Activated T-cell treated with anti-CD3 and anti-CD28 coated beads, Interleukin-2, amount 50 U/mL, for 24 hours (primary cell): Measurements from ENCODE around the gene TNFRSF8.
A peak's percentile ranks its signal among the peaks of the same experiment; 100 is the strongest.
"Not testable (repeated sequence)": the region's sequence is repeated elsewhere in the genome, so short reads cannot be mapped to it uniquely, and the experiment has no call there.

ENCODE experiments used
- DNase-seq: peaks from one replicate; pipeline ENCODE4 v3.0.0-alpha.2; 2020
- H3K27ac Mint-ChIP-seq: 2 replicates; pipeline ENCODE4 v1.8.0; 2020; ENCODE audit warnings: mild to moderate bottlenecking, mixed read lengths
- H3K27me3 Mint-ChIP-seq: 2 replicates; pipeline ENCODE4 v1.8.0; 2020; ENCODE audit warnings: mixed read lengths
- H3K36me3 Mint-ChIP-seq: 2 replicates; pipeline ENCODE4 v1.8.0; 2020; ENCODE audit warnings: low read depth, mixed read lengths
- H3K4me1 Mint-ChIP-seq: 2 replicates; pipeline ENCODE4 v1.8.0; 2020; ENCODE audit warnings: low read depth, mixed read lengths
- H3K4me3 Mint-ChIP-seq: 2 replicates; pipeline ENCODE4 v1.8.0; 2020; ENCODE audit warnings: mild to moderate bottlenecking, moderate library complexity, mixed read lengths
- H3K9me3 Mint-ChIP-seq: 2 replicates; pipeline ENCODE4 v1.8.0; 2020; ENCODE audit warnings: mixed read lengths

Gene TNFRSF8

DNA sequence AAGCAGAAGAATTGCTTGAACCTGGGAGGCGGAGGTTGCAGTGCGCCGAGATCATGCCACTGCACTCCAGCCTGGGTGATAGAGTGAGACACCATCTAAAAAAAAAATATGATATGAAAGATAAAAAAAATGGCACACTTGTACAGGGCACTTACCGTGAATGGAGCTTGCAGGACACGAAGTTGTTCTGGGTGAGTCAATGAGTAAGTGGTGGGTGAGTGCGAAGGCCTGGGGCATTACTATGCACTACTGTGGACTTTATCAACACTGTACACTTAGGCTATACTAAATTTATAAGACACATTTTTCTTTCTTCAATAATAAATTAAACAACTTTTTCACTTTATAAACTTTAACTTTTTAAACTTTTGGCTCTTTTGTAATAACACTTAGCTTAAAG is 37.0 kb downstream of the TNFRSF8 start:
- Mint-ChIP-seq H3K4me3 (no peak overlapping the region), H3K27ac (no peak overlapping the region), H3K4me1 (peaks cover 3% of the 10 kb centered on the region), H3K36me3 (peaks cover 29% of the 10 kb centered on the region), H3K27me3 (no peaks in the 10 kb centered on the region), H3K9me3 (no peaks in the 10 kb centered on the region)
- DNase-seq: no peak

DNA sequence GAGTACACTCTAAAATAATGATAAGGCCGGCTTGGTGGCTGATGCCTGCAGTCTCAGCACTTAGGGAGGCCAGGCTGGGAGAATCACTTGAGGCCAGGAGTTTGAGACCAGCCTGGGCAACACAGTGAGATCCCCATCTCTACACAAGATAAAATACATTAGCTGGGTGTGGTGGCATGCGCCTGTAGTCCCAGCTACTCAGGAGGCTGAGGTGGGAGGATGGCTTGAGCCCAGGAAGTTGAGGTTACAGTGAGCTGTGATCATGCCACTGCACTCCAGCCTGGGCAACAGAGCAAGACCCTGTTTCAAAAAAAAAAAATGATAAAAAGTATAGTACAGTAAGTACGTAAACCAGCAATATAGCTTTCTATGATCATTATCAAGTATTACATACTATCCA is 38.0 kb downstream of the TNFRSF8 start:
- not testable (repeated sequence) for H3K4me3 Mint-ChIP-seq, DNase-seq, H3K9me3 Mint-ChIP-seq, H3K27me3 Mint-ChIP-seq, H3K4me1 Mint-ChIP-seq, H3K27ac Mint-ChIP-seq
- H3K36me3 Mint-ChIP-seq: peaks cover 30% of the 10 kb centered on the region

DNA sequence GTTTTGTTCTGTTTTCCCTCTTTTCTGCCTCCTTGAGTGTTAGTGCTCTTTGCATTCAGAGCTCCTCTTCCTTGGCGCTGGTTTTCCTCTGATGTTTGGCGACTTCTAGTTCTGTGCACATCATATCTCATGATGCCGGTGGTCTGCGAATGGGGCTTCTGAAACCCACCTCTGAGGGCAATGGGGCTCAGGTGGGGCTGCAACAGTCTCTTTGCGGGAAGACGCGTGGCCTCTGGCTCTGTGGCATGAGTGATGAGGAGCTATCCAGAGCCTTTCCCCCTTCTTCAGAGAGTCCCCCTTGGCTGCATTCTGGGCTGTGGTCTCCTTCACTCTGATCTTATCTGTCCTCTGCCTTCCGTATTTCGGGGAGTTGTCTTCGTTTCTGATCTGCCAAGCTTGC is 39.0 kb downstream of the TNFRSF8 start:
- Mint-ChIP-seq H3K9me3 (no peaks in the 10 kb centered on the region), H3K4me3 (no peak overlapping the region), H3K36me3 (peaks cover 30% of the 10 kb centered on the region)

DNA sequence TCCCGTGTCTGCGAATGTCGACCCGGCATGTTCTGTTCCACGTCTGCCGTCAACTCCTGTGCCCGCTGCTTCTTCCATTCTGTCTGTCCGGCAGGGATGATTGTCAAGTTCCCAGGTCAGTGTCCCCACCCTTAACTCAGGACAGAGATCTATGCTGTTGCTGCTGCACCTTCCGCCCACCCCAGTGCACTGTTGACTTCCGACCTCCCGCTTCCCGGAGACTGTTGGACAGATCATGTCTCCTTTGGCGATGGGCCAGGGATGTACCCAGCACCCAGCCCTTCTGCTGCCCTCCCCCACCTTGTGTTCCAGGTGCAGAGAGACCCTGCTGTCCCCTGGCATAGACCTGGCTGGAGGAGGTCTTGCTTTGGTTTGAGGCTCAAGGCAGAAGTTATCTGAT is 41.3 kb downstream of the TNFRSF8 start:
- Mint-ChIP-seq H3K4me3 (no peak overlapping the region), H3K4me1 (peaks cover 3% of the 10 kb centered on the region), H3K27me3 (no peaks in the 10 kb centered on the region), H3K27ac (no peak overlapping the region), H3K36me3 (peaks cover 20% of the 10 kb centered on the region), H3K9me3 (no peaks in the 10 kb centered on the region)
- DNase-seq: no peak

More for the DNA sequence above, 39.0 kb downstream of the TNFRSF8 start:
- H3K4me1 Mint-ChIP-seq: peaks cover 3% of the 10 kb centered on the region
- H3K27me3 Mint-ChIP-seq: no peaks in the 10 kb centered on the region
- DNase-seq: no peak
- no peak overlapping the region for H3K27ac Mint-ChIP-seq

DNA sequence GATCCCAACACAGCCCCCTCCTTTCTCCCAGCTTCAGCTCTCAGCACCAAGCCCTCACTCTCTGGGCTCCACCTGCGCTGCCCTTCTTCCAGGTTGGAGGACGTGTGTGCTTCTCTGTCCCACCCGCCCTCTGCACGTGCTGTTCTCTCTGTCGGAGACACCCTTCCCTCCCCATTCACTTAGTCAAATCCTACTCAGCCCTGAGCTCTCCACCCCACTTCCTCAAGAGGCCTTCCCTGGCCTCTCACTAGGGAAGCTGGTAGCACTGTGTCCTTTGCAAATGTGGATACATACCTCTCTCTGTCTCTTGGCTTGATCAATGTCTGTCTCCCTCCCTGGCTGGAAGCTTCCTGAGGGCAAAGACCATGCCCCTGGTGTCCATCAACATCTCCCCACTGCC is 43.0 kb downstream of the TNFRSF8 start:
- Mint-ChIP-seq H3K36me3 (peaks cover 23% of the 10 kb centered on the region), H3K4me1 (peaks cover 3% of the 10 kb centered on the region), H3K27me3 (no peaks in the 10 kb centered on the region), H3K4me3 (no peak overlapping the region), H3K9me3 (no peaks in the 10 kb centered on the region), H3K27ac (no peak overlapping the region)
- no peak for DNase-seq

DNA sequence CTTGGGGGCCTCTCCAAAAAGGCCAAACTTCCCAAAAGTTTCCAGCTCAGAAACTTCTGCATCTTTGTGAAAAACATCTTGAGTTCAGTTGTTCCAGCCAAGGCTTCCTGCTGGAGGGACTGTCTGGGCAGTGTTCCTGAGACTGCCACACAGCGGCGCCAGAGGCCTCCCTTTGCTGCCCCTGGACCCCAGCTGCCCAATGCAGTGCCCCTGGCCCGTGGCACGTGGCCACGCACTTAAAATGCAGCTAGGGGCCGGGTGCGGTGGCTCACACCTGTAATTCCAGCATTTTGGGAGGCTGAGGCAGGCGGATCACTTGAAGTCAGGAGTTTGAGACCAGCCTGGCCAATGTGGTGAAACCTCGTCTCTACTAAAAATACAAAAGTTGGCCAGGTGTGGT is 43.8 kb downstream of the TNFRSF8 start:
- not testable (repeated sequence) for H3K9me3 Mint-ChIP-seq, H3K27ac Mint-ChIP-seq, DNase-seq, H3K4me3 Mint-ChIP-seq, H3K27me3 Mint-ChIP-seq, H3K4me1 Mint-ChIP-seq
- peaks cover 25% of the 10 kb centered on the region for H3K36me3 Mint-ChIP-seq

DNA sequence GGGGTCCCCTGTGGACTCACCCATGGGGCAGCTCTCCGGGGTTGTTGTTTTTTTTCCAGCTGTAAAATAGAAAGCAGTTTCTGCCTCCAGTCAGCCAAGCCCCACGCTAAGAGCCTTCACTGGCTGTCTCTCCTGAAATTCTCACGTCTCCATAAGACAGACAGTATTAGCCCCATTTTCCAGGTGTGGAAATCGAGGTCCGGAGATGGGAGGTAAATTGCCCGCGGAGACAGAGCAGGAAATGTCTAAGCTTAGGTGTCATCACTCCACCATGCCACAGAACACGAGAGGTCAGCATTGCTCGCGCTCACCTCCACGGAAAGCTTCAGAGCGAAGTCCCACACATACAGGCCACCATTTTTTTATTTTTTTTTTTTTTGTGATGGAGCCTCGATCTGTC is 44.6 kb downstream of the TNFRSF8 start:
- peaks cover 1% of the 10 kb centered on the region for H3K4me1 Mint-ChIP-seq

DNA sequence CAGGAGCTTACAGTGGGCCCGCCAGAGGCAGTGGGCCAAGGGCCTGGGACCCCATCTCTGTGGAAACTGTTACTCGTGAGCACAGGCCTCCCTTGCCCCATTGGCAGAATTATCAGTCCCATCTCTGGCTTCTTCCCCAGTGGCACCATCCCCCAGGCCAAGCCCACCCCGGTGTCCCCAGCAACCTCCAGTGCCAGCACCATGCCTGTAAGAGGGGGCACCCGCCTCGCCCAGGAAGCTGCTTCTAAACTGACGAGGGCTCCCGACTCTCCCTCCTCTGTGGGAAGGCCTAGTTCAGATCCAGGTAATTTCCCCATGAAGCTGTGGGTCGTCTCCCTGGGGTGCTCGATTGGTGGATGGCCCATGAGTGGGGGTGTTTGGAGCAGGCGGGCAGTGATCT is 46.8 kb downstream of the TNFRSF8 start:
- no peak overlapping the region for H3K4me3 Mint-ChIP-seq
- no peaks in the 10 kb centered on the region for H3K9me3 Mint-ChIP-seq
- no peak for DNase-seq
- H3K27me3 Mint-ChIP-seq: no peaks in the 10 kb centered on the region
- H3K4me1 Mint-ChIP-seq: peaks cover 6% of the 10 kb centered on the region
- no peak overlapping the region for H3K27ac Mint-ChIP-seq
- peaks cover 26% of the 10 kb centered on the region for H3K36me3 Mint-ChIP-seq

More for the DNA sequence above, 44.6 kb downstream of the TNFRSF8 start:
- DNase-seq: no peak
- Mint-ChIP-seq H3K4me3 (no peak overlapping the region), H3K36me3 (peaks cover 28% of the 10 kb centered on the region), H3K9me3 (no peaks in the 10 kb centered on the region), H3K27ac (no peak overlapping the region), H3K27me3 (no peaks in the 10 kb centered on the region)

DNA sequence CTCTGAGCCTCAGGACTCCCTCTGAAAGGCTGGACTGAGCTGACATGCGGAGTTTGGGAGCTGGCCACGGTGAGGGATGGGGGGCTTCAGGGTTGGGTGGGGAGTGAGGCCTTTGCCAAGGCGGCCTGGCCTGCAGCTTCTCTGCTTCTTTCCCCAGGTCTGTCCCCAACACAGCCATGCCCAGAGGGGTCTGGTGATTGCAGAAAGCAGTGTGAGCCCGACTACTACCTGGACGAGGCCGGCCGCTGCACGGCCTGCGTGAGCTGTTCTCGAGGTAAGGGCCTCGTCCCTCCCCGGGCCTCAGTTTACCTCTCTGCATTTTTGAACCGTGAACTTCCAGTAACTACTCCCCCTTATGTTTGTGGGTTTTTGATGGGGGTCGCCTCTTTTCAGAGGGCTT is 48.6 kb downstream of the TNFRSF8 start:
- Mint-ChIP-seq H3K4me1 (peaks cover 6% of the 10 kb centered on the region), H3K9me3 (no peaks in the 10 kb centered on the region), H3K27me3 (no peaks in the 10 kb centered on the region), H3K36me3 (peaks cover 31% of the 10 kb centered on the region), H3K4me3 (no peak overlapping the region), H3K27ac (no peak overlapping the region)
- DNase-seq: no peak

DNA sequence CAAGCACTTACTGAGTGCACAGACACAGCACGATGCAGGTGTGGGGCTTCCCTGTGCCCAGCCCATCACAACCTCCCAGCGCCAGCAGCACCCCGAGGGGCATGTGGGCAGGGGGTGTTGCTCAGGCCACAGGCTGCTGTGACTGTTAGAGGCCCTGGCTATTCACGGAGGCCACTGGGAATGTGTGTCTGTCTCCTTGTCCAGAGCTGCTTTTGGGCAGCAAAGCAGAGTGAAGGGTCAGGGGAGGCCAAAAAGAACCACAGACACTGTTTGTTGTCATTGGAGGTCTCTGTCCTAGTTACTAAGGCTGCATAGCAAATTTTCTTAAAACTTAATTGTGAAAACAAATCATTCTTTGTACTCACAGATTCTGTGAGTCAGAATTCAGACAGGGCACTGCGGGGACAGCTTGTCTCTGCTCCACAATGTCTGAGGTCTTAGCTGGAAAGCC is 49.6 kb downstream of the TNFRSF8 start:
- Mint-ChIP-seq H3K27me3 (no peaks in the 10 kb centered on the region), H3K9me3 (no peaks in the 10 kb centered on the region), H3K27ac (no peak overlapping the region), H3K4me3 (no peak overlapping the region), H3K36me3 (peaks cover 33% of the 10 kb centered on the region), H3K4me1 (peaks cover 6% of the 10 kb centered on the region)
- DNase-seq: no peak

DNA sequence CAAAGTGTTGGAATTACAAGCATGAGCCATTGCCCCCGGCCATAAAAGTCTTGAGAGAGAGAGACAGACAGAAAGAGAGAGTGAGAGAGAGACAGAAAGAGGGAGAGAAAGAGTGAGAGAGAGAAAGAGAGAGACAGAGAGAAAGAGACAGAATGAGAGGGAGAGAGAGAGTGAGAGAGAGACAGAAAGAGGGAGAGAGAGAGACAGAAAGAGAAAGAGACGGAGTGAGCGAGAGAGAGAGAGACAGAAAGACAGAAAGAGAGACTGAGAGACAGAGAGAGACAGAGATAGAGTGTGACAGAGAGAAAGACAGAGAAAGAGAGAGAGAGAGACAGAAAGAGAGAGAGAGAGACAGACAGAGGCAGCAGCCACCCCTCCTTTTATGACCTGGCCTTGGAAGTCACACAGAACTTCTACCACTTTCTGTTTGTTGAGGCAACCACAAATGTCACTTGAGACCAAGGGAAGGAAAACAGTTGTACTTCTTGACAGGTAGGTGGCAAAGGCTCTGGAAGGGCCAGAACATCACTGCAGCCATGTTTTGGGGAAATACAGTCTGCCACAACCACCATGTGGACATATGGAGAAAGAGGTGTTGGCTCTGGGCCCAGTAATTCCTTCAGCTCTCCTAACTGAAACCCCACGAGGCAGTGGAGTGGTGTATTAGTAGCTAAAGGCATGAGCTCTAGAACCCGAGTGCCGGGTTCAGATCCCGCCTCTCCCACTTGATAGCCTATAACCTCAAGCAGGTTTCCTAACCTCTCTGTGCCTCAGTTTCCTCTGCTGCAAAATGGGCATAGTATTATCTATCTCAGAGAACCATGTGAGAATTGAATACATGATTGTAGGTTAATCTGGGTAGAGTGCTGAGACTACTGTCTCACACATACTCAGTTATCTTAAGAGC is 50.6 kb downstream of the TNFRSF8 start:
- no peaks in the 10 kb centered on the region for H3K27me3 Mint-ChIP-seq
- no peaks in the 10 kb centered on the region for H3K9me3 Mint-ChIP-seq
- DNase-seq: no peak
- peaks cover 38% of the 10 kb centered on the region for H3K36me3 Mint-ChIP-seq
- H3K4me1 Mint-ChIP-seq: peaks cover 6% of the 10 kb centered on the region
- no peak overlapping the region for H3K27ac Mint-ChIP-seq
- no peak overlapping the region for H3K4me3 Mint-ChIP-seq

DNA sequence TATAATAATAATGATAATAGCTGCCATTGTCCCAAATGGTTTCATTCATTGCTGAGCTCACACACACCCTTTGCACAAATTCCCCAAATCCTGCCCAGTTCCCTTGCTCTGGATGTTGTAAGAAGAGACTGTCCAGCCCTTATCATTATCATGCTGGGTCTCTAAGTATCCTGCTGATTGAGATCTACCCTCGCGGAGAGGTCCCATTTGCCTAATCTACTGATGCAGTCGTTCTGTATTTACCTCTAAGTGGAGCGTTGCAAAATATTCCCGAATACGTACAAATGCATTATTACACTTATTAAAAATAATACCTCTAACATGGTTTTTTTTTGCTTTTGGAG is 51.2 kb downstream of the TNFRSF8 start:
- Mint-ChIP-seq H3K9me3 (no peaks in the 10 kb centered on the region), H3K27me3 (no peaks in the 10 kb centered on the region), H3K36me3 (peaks cover 41% of the 10 kb centered on the region), H3K4me1 (peaks cover 6% of the 10 kb centered on the region), H3K27ac (no peak overlapping the region), H3K4me3 (no peak overlapping the region)
- DNase-seq: no peak

DNA sequence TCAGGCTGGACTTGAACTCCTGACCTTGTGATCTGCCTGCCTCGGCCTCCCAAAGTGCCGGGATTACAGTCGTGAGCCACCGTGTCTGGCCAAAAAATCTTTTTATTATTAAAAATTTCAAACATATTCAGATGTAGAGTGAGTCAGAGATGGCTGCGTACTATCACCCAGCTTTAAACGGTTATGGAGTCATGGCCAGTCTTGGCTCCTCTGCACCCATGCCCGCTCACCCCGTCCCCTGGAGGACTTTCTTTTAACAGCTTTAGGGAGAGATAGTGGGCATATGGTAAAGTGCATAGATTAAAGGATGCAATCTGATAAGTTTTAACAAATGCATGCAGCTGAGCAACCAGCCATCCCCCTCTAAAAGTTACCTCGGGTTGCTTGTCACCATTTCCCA is 51.8 kb downstream of the TNFRSF8 start:
- no peak overlapping the region for H3K27ac Mint-ChIP-seq
- DNase-seq: no peak
- no peak overlapping the region for H3K4me3 Mint-ChIP-seq
- no peaks in the 10 kb centered on the region for H3K27me3 Mint-ChIP-seq
- H3K36me3 Mint-ChIP-seq: peaks cover 41% of the 10 kb centered on the region
- no peaks in the 10 kb centered on the region for H3K9me3 Mint-ChIP-seq
- peaks cover 6% of the 10 kb centered on the region for H3K4me1 Mint-ChIP-seq

DNA sequence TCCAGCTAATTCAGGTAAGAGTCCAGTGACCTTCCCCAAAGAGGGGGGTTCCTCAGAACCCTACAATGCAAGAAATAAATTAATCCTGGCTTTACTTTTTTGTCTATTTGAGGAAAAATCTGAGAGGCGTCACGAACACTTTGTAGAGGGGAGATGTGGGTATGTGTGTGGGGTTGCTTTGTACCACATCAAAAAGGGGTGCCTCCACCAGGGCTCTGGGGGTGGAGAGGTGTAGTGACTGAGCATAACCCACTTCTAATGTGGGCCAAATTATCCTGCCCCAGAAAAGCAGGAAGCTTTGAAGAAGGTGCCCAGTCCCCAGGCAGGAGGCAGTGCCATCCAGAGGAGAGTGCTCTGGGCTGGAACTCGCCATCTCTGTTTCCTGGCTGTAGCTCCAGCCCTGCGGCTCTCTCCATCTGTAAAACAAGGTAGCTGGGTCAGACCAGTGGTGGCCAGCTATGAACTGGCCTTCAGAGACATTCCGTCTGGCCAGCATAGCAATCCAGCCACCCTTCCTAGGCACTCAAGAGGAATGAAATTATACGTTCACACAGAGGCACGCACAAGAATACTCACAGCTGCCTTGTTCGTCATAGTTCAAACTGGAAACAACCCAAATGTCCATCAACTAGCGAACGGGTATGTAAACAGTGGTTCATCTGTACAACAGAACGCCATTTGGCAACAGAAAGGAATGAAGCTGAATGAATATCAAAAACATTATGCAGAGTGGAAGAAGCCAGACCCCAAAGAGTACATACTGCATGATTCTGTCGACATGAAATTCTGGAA is 58.3 kb downstream of the TNFRSF8 start:
- no peaks in the 10 kb centered on the region for H3K9me3 Mint-ChIP-seq
- no peak overlapping the region for H3K4me3 Mint-ChIP-seq
- no peaks in the 10 kb centered on the region for H3K27me3 Mint-ChIP-seq
- H3K27ac Mint-ChIP-seq: no peak overlapping the region
- H3K36me3 Mint-ChIP-seq: peaks cover 33% of the 10 kb centered on the region
- peaks cover 31% of the 10 kb centered on the region for H3K4me1 Mint-ChIP-seq
- DNase-seq: no peak

DNA sequence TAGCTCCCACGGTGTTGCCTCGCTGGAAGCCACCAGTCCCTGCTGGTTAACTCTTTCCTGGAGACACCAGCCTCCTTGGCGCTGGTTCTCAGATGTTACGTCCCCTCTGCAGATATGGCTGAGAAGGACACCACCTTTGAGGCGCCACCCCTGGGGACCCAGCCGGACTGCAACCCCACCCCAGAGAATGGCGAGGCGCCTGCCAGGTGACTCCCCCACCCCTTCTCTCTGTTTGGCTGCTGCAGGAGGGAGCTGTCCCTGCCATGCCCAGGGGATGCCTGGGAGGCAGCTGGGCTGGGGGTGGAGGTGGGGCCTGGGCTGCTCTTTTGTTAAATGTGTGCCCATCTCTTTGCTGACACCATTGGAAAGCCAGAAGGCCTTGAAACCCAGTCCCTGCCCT is 60.1 kb downstream of the TNFRSF8 start:
- peaks cover 35% of the 10 kb centered on the region for H3K36me3 Mint-ChIP-seq
- no peaks in the 10 kb centered on the region for H3K9me3 Mint-ChIP-seq
- peak overlapping the region; percentile 11 for H3K27ac Mint-ChIP-seq
- peaks cover 49% of the 10 kb centered on the region for H3K4me1 Mint-ChIP-seq
- DNase-seq: no peak
- H3K4me3 Mint-ChIP-seq: no peak overlapping the region
- no peaks in the 10 kb centered on the region for H3K27me3 Mint-ChIP-seq
